KMS-11 (cell line): ENCODE data around the gene HSF2BP.

Experiments
- H2AFZ ChIP-seq: fragments of 200-600 bp; sonication (generic); 2 replicates; pipeline ENCODE4 v1.6.1; 2016; ENCODE audit warnings: antibody characterized with exemption, mixed run types, low read depth
- H3K27ac ChIP-seq: fragments of 200-600 bp; sonication (generic); 2 replicates; pipeline ENCODE4 v1.6.1; 2016; ENCODE audit warnings: mild to moderate bottlenecking, mixed run types
- H3K27me3 ChIP-seq: fragments of 200-600 bp; sonication (generic); 2 replicates; pipeline ENCODE4 v1.6.1; 2017; ENCODE audit warnings: mild to moderate bottlenecking, low read depth, mixed run types, moderate library complexity; ENCODE audit not compliant: insufficient read depth
- H3K36me3 ChIP-seq: fragments of 200-600 bp; sonication (generic); 2 replicates; pipeline ENCODE4 v1.6.1; 2017; ENCODE audit warnings: mild to moderate bottlenecking, mixed run types; ENCODE audit not compliant: insufficient read depth
- H3K4me1 ChIP-seq: fragments of 200-600 bp; sonication (generic); 2 replicates; pipeline ENCODE4 v1.6.1; 2016; ENCODE audit warnings: mild to moderate bottlenecking, low read depth, mixed run types; ENCODE audit not compliant: poor library complexity, severe bottlenecking
- H3K4me2 ChIP-seq: fragments of 200-600 bp; sonication (generic); 2 replicates; pipeline ENCODE4 v1.7.0; 2016; ENCODE audit warnings: mild to moderate bottlenecking, mixed run types
- H3K4me3 ChIP-seq: fragments of 200-600 bp; sonication (generic); IDR thresholded peaks from 2 replicates; pipeline ENCODE4 v1.6.1; 2017; ENCODE audit warnings: low read depth, low read length, mixed read lengths; ENCODE audit not compliant: insufficient read depth
- H3K79me2 ChIP-seq: fragments of 200-600 bp; sonication (generic); 2 replicates; pipeline ENCODE4 v1.6.1; 2016; ENCODE audit warnings: low read depth, mixed run types; ENCODE audit not compliant: insufficient read depth
- H3K9ac ChIP-seq: fragments of 200-600 bp; sonication (generic); 2 replicates; pipeline ENCODE4 v1.6.1; 2016; ENCODE audit warnings: mild to moderate bottlenecking, mixed run types
- H4K20me1 ChIP-seq: fragments of 200-600 bp; sonication (generic); 2 replicates; pipeline ENCODE4 v1.6.1; 2016; ENCODE audit warnings: mild to moderate bottlenecking, mixed run types; ENCODE audit not compliant: insufficient read depth
- CTCF ChIP-seq: fragments of 200-600 bp; sonication (generic); conservative IDR thresholded peaks from 2 replicates; pipeline ENCODE4 v1.6.1; 2017; ENCODE audit warnings: low read depth, mild to moderate bottlenecking, antibody characterized with exemption, low read length, moderate library complexity, mixed read lengths

HSF2BP gene

GRCh38 chr21:43613755-43614638 is 45.3 kb downstream of the HSF2BP start:
- no peaks in the 10 kb centered on the region for H3K27me3 ChIP-seq
- H3K4me1 ChIP-seq: peaks cover 45% of the 10 kb centered on the region
- no peaks in the 10 kb centered on the region for H3K79me2 ChIP-seq
- TF ChIP-seq CTCF: no peak
- H3K27ac ChIP-seq: peak overlapping the region; percentile 78
- H3K4me3 ChIP-seq: no peak overlapping the region
- H2AFZ ChIP-seq: peak overlapping the region; percentile 42; the same call in 1 of the 2 replicates
- no peaks in the 10 kb centered on the region for H4K20me1 ChIP-seq
- H3K36me3 ChIP-seq: no peaks in the 10 kb centered on the region
- peak overlapping the region; percentile 35; the same call in 1 of the 2 replicates for H3K9ac ChIP-seq
- peak overlapping the region; percentile 48 for H3K4me2 ChIP-seq

GRCh38 chr21:43611598-43612369 is 47.5 kb downstream of the HSF2BP start:
- no peaks in the 10 kb centered on the region for H3K27me3 ChIP-seq
- H3K9ac ChIP-seq: peak overlapping the region; percentile 35; the same call in 1 of the 2 replicates
- peak overlapping the region; percentile 43; the same call in 1 of the 2 replicates for H3K4me2 ChIP-seq
- peak overlapping the region; percentile 78 for H3K27ac ChIP-seq
- H3K36me3 ChIP-seq: no peaks in the 10 kb centered on the region
- H2AFZ ChIP-seq: peak overlapping the region; percentile 38; the same call in 1 of the 2 replicates
- no peak overlapping the region for H3K4me3 ChIP-seq
- peak; percentile 88 for TF ChIP-seq CTCF
- H3K79me2 ChIP-seq: no peaks in the 10 kb centered on the region
- H4K20me1 ChIP-seq: no peaks in the 10 kb centered on the region
- H3K4me1 ChIP-seq: peaks cover 45% of the 10 kb centered on the region

GRCh38 chr21:43609501-43610340 is 49.6 kb downstream of the HSF2BP start:
- no peak overlapping the region for H3K9ac ChIP-seq
- no peaks in the 10 kb centered on the region for H3K36me3 ChIP-seq
- no peaks in the 10 kb centered on the region for H3K79me2 ChIP-seq
- no peak overlapping the region for H3K27ac ChIP-seq
- H3K27me3 ChIP-seq: no peaks in the 10 kb centered on the region
- no peak for TF ChIP-seq CTCF
- no peak overlapping the region for H2AFZ ChIP-seq
- no peaks in the 10 kb centered on the region for H4K20me1 ChIP-seq
- H3K4me3 ChIP-seq: no peak overlapping the region
- peaks cover 34% of the 10 kb centered on the region for H3K4me1 ChIP-seq
- H3K4me2 ChIP-seq: no peak overlapping the region

- no peak overlapping the region for H3K4me2 ChIP-seq
- no peak overlapping the region for H3K27ac ChIP-seq
- H3K4me1 ChIP-seq: peaks cover 24% of the 10 kb centered on the region
- H3K4me3 ChIP-seq: no peak overlapping the region
- TF ChIP-seq CTCF: no peak
- no peak overlapping the region for H2AFZ ChIP-seq
- H4K20me1 ChIP-seq: no peaks in the 10 kb centered on the region
- no peaks in the 10 kb centered on the region for H3K36me3 ChIP-seq
- no peaks in the 10 kb centered on the region for H3K27me3 ChIP-seq
- H3K79me2 ChIP-seq: no peaks in the 10 kb centered on the region
- H3K9ac ChIP-seq: no peak overlapping the region
Observed at GRCh38 chr21:43608664-43609063, 50.6 kb downstream of the HSF2BP start.
